GM18861 (cell line): ENCODE data around the gene KMT5B.

ENCODE experiments used
- ATAC-seq: cut with Tn5 transposase; IDR thresholded peaks from one replicate; pipeline ENCODE4 v1.9.1; 2021; ENCODE audit not compliant: unreplicated experiment

Gene KMT5B

DNA sequence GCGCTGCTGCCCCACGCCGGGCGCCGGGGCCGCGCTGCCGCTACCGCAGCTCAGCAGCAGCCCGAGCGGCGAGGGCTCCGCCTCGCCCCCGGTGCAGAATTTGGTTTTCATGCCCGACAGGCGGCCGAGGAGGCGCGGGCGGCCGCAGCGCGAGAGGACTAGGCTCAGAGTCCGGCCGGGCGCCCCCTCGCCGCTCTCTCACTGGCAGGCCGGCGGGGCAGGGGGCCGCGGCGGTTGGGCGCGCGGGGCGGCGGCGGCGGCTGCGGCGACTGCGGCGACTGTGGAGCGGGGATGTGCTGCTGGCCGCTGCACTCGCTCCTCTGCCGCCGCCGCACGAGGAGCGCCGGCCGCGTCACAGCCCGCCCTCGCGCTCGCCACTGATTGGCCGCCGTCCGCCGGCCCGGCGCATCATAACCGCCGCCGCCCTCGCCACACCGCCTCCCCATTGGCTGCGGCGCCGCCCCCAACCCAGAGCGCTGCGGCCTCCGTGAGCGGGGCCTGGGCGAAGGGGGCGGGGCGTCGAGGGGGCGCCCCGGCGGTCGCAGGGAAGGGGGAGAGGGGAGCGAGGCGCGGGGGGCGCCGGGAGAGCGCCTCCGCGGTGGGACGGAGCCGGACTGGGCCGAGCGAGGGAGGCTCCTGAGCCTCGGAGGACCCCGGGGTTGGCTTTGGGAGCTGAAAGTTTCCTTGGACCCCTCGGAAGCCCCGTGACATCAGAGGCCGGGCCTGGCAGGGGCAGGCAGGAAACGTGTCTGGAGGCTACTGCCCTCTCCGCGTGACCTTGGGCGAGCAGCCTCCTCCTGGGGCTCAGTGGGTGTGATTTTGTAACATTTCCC is 91.8 kb downstream of the KMT5B start, which contains the start of gene CHKA:
Gene CHKA, minus strand, starts transcription at position 322 of the 833 bp plus-strand sequence. Its CDS starts 211 bp downstream, at position 111.
- ATAC-seq = peak; percentile 61

DNA sequence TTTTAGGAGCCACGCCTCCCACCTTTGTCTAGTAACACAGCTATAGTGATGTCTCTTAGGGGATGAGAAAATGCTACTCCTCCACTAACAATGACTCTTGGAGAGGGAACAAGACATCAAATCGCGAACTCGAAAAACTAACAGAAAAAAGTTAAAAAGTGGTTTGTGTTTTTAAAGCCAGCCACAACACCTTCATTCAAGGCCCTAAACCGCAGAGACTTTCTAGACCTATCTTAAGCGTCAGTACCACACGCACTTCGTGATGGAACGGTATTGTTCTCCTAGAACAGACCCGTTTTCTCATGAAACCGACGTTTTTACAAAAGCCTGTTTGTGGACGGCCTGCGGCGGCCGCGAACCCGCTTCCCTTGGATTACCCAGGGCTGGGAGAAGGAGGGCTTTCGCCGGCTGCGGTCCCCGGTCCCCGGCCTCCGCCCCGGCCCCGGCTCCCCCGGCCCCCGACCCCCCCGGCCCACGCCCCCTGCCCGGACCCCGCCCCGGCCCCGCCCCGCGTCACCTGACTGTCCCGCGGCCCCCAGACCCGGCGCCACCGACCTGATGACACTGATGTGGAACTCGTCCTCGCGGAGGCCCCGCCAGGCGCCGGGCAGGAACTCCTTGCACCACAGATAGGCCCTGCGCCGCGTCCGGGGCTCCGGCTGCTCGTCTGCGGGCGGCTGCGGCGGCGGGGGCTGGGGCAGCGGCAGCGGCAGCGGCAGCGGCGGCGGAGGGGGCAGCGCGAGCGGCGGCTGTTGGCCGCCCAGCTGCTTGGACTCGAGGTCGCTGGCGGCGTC is 92.6 kb downstream of the KMT5B start:
- ATAC-seq = peak; percentile 20

DNA sequence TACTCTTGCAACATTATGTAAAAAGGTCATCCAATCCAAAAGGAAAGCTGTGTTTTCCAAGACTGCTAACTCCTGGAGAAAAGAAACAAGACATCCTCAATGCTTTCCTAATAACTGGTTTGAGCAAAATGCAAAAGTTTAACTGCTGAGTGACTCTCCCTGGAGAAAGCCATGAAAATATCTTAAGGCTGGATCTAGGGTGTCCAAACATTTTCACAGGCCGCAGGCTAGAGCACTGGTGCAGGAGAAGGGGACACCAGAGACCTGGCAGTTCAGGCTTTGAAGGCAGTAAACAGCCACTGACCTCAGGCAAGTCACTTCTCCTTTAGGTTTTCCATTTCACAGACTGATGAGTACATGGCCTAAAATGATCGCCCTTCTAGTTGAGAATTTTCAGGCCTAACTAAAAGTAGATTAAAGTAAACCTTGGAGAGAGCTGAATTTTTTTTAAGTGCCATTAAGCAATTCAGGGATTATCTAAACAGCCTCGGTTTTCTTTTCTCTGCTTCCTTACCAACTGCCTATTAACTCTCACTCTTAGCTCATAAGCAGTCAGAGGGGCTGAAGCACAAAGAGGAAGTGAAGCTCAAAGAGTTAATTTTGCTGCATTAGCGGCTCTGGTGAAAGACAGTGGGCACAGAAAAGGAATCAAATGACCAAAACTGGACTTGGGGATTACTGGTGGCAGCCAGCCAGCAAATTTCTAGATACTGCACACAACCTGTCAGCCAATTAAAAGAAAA is 94.2 kb downstream of the KMT5B start:
- ATAC-seq = no peak

DNA sequence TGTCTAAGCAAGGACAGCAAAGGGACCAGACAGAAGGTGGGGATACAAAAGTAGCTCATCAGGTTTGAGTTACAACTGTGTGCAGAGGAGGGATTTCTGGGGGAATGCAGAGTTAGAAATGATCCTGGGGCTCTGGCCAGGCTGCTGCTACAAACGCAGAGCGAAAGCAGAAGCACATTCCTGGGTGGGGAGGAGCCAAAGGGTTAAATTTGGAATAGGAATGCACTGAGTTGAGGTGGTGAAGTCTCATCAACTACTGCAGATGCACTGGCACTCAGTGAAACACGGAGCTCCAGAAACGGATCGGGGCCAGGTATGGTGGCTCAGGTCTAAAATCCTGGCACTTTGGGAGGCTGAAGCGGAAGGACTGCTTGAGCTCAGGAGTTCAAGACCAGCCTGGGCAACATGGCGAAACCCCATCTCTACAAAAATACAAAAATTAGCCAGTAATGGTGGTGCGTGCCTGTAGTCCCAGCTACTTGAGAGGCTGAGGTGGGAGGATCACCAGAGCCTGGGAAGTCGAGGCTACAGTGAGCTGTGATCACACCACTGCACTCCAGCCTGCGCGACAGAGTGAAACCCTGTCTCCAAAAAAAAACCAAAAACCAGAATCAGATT is 95.1 kb downstream of the KMT5B start:
- ATAC-seq = no peak

DNA sequence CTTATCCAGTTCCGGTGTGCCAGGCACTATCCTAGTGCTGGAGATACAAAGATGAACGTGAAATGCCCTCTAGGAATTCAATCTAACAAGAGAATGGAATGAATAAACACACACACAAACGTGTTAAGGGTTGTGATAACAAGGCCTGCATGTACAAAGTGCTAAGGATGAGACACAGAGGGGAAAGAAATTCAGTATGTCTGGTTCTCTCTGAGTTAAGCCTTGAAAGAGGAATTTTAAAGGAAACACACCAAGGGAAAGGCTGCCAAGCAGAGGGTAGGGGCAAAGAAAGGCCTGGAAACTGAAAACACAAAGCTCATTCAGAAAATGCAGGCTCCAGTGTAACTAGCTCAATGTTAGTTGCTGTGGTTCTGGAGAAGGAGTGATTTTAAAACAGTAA is 96.1 kb downstream of the KMT5B start:
- no peak for ATAC-seq

DNA sequence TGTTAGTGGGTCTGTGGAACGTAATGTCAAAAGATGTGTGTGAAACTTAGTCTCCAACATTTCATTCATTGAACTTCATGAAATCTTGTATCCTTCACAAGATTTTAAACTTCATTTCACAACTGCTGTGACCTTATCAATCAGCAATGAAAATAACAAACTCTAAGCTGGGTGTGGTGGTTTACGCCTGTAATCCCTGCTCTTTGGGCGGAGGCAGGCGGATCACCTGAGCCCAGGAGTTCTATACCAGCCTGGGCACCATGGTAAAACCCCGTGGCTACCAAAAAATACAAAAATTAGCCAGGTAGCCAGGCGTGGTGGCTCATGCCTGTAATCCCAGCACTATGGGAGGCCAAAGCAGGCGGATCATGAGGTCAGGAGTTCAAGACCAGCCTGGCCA is 97.0 kb downstream of the KMT5B start:
- no peak for ATAC-seq

DNA sequence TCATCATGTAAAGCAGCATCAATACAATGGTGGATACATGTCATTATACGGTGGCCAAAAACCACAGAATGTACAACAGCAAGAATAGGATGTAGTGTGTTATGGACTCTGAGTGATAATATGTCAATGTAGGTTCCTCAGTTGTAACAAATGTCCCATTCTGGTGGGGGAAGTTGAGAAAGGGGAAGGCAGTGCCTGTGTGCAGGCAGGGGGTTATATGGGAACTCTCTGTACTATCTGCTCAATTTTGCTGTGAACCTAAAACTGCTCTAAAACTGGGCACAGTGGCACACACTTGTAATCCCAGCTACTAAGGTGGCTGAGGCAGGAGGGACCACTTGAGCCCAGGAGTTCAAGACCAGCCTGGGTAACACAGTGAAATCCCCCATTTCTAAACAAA is 97.8 kb downstream of the KMT5B start:
- ATAC-seq = no peak

DNA sequence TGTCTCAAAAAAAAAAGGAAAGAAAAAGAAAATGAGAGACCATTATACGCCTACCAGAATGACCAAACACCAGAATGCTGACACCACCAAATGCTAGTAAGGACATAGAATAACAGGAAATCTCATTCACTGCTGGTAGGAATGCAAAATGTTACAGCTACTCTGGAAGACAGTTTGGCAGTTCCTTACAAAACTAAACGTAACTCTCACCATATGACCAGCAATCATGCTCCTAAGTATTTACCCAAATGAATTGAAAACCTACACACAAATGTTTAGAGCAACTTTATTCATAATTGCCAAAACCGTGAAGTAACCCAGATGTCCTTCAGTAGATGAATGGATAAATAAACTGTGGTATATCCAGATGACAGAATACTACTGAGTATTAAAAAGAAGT is 99.1 kb downstream of the KMT5B start:
- no peak for ATAC-seq

DNA sequence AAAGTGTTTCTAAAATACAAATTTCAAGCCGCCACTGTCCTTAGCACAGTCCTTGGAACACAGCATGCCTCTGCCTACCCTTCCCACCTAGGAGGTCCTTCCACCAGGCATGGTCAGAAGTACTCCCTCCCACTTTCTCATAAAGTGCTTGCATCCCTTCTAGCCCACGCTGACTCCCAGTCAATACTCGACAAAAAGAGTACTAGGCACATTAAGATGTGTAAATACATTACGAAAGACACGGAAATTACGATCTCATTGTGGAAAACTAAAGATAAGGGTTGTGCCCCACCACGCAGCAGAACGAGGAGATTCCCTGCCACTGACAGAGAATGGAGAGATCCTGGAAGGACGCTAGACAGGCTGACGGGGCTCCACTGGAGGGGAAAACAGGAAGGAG is 105.4 kb downstream of the KMT5B start:
- ATAC-seq = no peak

DNA sequence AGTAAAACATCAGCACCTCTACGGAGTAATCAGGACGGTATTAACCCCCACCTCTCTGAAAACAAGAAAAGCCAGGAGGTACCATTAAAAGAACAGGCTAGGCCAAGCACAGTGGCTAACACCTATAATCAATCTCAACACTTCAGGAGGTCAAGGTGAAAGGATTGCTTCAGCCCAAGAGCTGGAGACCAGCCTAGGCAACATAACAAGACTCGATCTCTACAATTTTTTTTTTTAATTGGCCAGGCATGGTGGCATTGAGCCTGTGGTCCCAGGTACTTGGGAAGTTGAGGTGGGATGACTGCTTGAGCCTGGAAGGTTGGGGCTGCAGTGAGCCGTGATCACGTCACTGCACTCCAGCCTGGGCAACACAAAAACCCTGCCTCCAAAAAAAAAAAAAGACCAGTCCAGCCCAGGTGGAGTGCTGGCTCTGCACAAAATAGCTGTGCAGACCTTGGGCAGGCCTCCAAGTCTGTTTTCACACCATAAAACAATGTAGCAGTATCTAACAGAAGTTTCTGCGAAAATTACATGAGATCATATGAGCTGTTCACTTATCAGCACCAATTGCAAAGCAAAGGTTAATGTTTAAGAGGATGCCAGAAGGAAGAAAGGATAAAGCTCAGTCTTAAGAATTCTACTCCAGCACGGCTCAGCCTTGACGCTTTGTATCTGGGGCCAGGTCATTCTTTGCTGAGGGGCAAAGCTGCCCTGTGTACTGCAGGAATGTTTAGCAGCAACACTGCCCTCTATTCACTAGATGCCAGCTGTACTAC is 106.7 kb downstream of the KMT5B start:
- ATAC-seq = no peak
